ENCODE measurements around the gene KIF5C.
A peak's percentile ranks its signal among the peaks of the same experiment; 100 is the strongest.

Gene KIF5C

GRCh38 chr2:149037851-149038250 lies 162.8 kb downstream of the KIF5C start:
- peak overlapping the region; percentile 47; the same call in 1 of the 2 replicates for H3K9ac ChIP-seq (ENCODE audit: low read length)
- H2AFZ ChIP-seq (ENCODE audit: low read length), result no peak overlapping the region
- no peaks in the 10 kb centered on the region for H3K9me3 ChIP-seq (ENCODE audit: low read length)
- no peaks in the 10 kb centered on the region for H4K20me1 ChIP-seq (ENCODE audit: insufficient read depth, low read length)
- H3K36me3 ChIP-seq (ENCODE audit: insufficient read depth, low read length), result no peaks in the 10 kb centered on the region
- no peaks in the 10 kb centered on the region for H3K27me3 ChIP-seq (ENCODE audit: insufficient read depth, low read length)
- H3K4me1 ChIP-seq (ENCODE audit: insufficient read depth, low read length, severe bottlenecking), result peaks cover 49% of the 10 kb centered on the region
- H3K4me2 ChIP-seq (ENCODE audit: low read length), result peak overlapping the region; percentile 91
- no peaks in the 10 kb centered on the region for H3K79me2 ChIP-seq (ENCODE audit: insufficient read depth, low read length)
- no peaks in the 10 kb centered on the region for H3F3A ChIP-seq (ENCODE audit: insufficient read depth, low read length)
- peak overlapping the region; percentile 63 for H3K4me3 ChIP-seq (ENCODE audit: low read depth, low read length, poor library complexity, severe bottlenecking)
- TF ChIP-seq CTCF (IDR thresholded peaks at IDR 0.05; ENCODE audit: low read length) (peak; percentile 49; the same call in 1 of the 2 replicates), EZH2 (IDR thresholded peaks at IDR 0.05; ENCODE audit: borderline replicate concordance, low read length) (no peak)
- no peaks in the 10 kb centered on the region for H3K9me2 ChIP-seq (ENCODE audit: low read depth, low read length)
- peak overlapping the region; percentile 76 for H3K27ac ChIP-seq (ENCODE audit: low read depth, low read length, poor library complexity, severe bottlenecking)

GRCh38 chr2:149038442-149039212 lies 163.6 kb downstream of the KIF5C start, which contains the start of gene LYPD6B:
TSS of gene LYPD6B (plus strand) at chr2:149038699. CDS start at chr2:149130949, 92,250 bp downstream.
- peak within 1 kb of the TSS; percentile 76 for H3K27ac ChIP-seq (ENCODE audit: low read depth, low read length, poor library complexity, severe bottlenecking)
- no peaks in the 10 kb centered on the region for H3K9me3 ChIP-seq (ENCODE audit: low read length)
- H3K4me2 ChIP-seq (ENCODE audit: low read length), result peak within 1 kb of the TSS; percentile 91
- peaks cover 45% of the 10 kb centered on the region for H3K4me1 ChIP-seq (ENCODE audit: insufficient read depth, low read length, severe bottlenecking)
- no peaks in the 10 kb centered on the region for H3K9me2 ChIP-seq (ENCODE audit: low read depth, low read length)
- H3K79me2 ChIP-seq (ENCODE audit: insufficient read depth, low read length), result no peaks in the 10 kb centered on the region
- no peaks in the 10 kb centered on the region for H3F3A ChIP-seq (ENCODE audit: insufficient read depth, low read length)
- no peak within 1 kb of the TSS for H2AFZ ChIP-seq (ENCODE audit: low read length)
- H4K20me1 ChIP-seq (ENCODE audit: insufficient read depth, low read length), result no peaks in the 10 kb centered on the region
- peak within 1 kb of the TSS; percentile 63 for H3K4me3 ChIP-seq (ENCODE audit: low read depth, low read length, poor library complexity, severe bottlenecking)
- H3K27me3 ChIP-seq (ENCODE audit: insufficient read depth, low read length), result no peaks in the 10 kb centered on the region
- TF ChIP-seq CTCF (IDR thresholded peaks at IDR 0.05; ENCODE audit: low read length), result no peak
- no peak for TF ChIP-seq EZH2 (IDR thresholded peaks at IDR 0.05; ENCODE audit: borderline replicate concordance, low read length)
- H3K36me3 ChIP-seq (ENCODE audit: insufficient read depth, low read length), result no peaks in the 10 kb centered on the region
- H3K9ac ChIP-seq (ENCODE audit: low read length), result peak within 1 kb of the TSS; percentile 53; the same call in 1 of the 2 replicates

DNA sequence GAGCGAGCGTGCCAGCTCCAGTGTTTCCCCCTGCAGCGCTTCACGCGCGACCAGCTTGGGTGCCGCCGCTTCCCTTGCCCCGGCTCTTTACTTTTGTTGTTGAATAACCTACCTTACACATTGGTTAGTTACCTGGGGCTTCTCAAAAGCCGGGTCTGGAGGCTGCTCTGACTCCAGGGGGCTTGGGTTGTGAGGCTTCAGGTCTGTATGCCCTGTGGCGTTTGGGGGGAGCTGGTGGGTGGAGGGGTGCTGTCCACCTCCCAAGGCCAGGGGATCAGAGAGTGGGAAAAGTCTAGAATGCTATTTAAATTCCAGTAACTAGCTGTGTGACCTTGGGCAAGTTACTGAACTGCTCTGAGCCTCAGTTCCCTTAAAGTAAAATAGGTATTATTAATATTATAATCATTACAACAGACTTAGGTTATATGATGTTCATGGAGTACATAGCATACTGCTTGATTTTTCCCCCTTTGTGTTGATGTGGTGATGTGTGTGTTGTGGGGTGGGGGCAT lies 164.2 kb downstream of the KIF5C start:
- Histone ChIP-seq H2AFZ (ENCODE audit: low read length) (no peak overlapping the region), H3K9me3 (ENCODE audit: low read length) (no peaks in the 10 kb centered on the region), H3K4me3 (ENCODE audit: low read depth, low read length, poor library complexity, severe bottlenecking) (peak overlapping the region; percentile 63), H3K27me3 (ENCODE audit: insufficient read depth, low read length) (no peaks in the 10 kb centered on the region), H3K27ac (ENCODE audit: low read depth, low read length, poor library complexity, severe bottlenecking) (no peak overlapping the region), H3K4me2 (ENCODE audit: low read length) (peak overlapping the region; percentile 91), H4K20me1 (ENCODE audit: insufficient read depth, low read length) (no peaks in the 10 kb centered on the region), H3K9me2 (ENCODE audit: low read depth, low read length) (no peaks in the 10 kb centered on the region), H3F3A (ENCODE audit: insufficient read depth, low read length) (no peaks in the 10 kb centered on the region), H3K36me3 (ENCODE audit: insufficient read depth, low read length) (no peaks in the 10 kb centered on the region), H3K79me2 (ENCODE audit: insufficient read depth, low read length) (no peaks in the 10 kb centered on the region), H3K4me1 (ENCODE audit: insufficient read depth, low read length, severe bottlenecking) (peaks cover 39% of the 10 kb centered on the region), H3K9ac (ENCODE audit: low read length) (peak overlapping the region; percentile 53; the same call in 1 of the 2 replicates)
- TF ChIP-seq CTCF (IDR thresholded peaks at IDR 0.05; ENCODE audit: low read length) (no peak), EZH2 (IDR thresholded peaks at IDR 0.05; ENCODE audit: borderline replicate concordance, low read length) (no peak)

Measured in OCI-LY1 (cell line).